Measurements from ENCODE around the gene CCDC88C.
"Not testable (repeated sequence)": the region's sequence is repeated elsewhere in the genome, so short reads cannot be mapped to it uniquely, and the experiment has no call there.

CCDC88C gene

GRCh38 chr14:91413547-91414474 is 3.8 kb downstream of the CCDC88C start:
- no peak for DNase-seq (ENCODE audit: low read depth, low spot score)
- TF ChIP-seq CTCF (IDR thresholded peaks at IDR 0.05; ENCODE audit: insufficient read depth, low read length, missing control alignments), result no peak
- no peak overlapping the region for H3K4me3 ChIP-seq (ENCODE audit: low read depth, low read length)
- CTCF ChIA-PET, result interaction anchor here (1.7 kb wide), 1 partner anchor 90 kb away, joined by 5 read pairs; no protein-coding TSS in a partner anchor
- POLR2A ChIA-PET, result no interaction called here

- no peak overlapping the region for H3K4me3 ChIP-seq (ENCODE audit: low read depth, low read length)
- CTCF ChIA-PET, result interaction anchor here (1.9 kb wide), 1 partner anchor 89 kb away, joined by 6 read pairs; no protein-coding TSS in a partner anchor
- no peak for TF ChIP-seq CTCF (IDR thresholded peaks at IDR 0.05; ENCODE audit: insufficient read depth, low read length, missing control alignments)
- POLR2A ChIA-PET, result no interaction called here
- DNase-seq (ENCODE audit: low read depth, low spot score), result no peak
Observed at GRCh38 chr14:91412939-91413338, 4.7 kb downstream of the CCDC88C start.

- ChIA-PET CTCF (interaction anchor here (1.9 kb wide), 1 partner anchor 87 kb away, joined by 6 read pairs; no protein-coding TSS in a partner anchor), POLR2A (no interaction called here)
- no peak for TF ChIP-seq CTCF (IDR thresholded peaks at IDR 0.05; ENCODE audit: insufficient read depth, low read length, missing control alignments)
- H3K4me3 ChIP-seq (ENCODE audit: low read depth, low read length), result no peak overlapping the region
- DNase-seq (ENCODE audit: low read depth, low spot score), result no peak
Observed at GRCh38 chr14:91410771-91411536, 6.7 kb downstream of the CCDC88C start.

GRCh38 chr14:91409928-91410718 is 7.5 kb downstream of the CCDC88C start:
- TF ChIP-seq CTCF (IDR thresholded peaks at IDR 0.05; ENCODE audit: insufficient read depth, low read length, missing control alignments), result no peak
- H3K4me3 ChIP-seq (ENCODE audit: low read depth, low read length), result no peak overlapping the region
- DNase-seq (ENCODE audit: low read depth, low spot score), result no peak
- ChIA-PET POLR2A (no interaction called here), CTCF (no interaction called here)

GRCh38 chr14:91409240-91409639 is 8.4 kb downstream of the CCDC88C start:
- H3K4me3 ChIP-seq (ENCODE audit: low read depth, low read length); CTCF ChIA-PET; POLR2A ChIA-PET; DNase-seq (ENCODE audit: low read depth, low spot score): not testable (repeated sequence)

GRCh38 chr14:91406982-91407381 is 10.6 kb downstream of the CCDC88C start:
- no peak for TF ChIP-seq CTCF (IDR thresholded peaks at IDR 0.05; ENCODE audit: insufficient read depth, low read length, missing control alignments)
- POLR2A ChIA-PET, result no interaction called here
- no peak overlapping the region for H3K4me3 ChIP-seq (ENCODE audit: low read depth, low read length)
- CTCF ChIA-PET, result interaction anchor here (2.1 kb wide), 1 partner anchor 12 kb away, joined by 7 read pairs; no protein-coding TSS in a partner anchor
- DNase-seq (ENCODE audit: low read depth, low spot score), result no peak

All from AG04449 (cell line).